ENCODE data around the gene ASB1.

GRCh38 chr2:238453842-238454241, 27.1 kb downstream of the ASB1 start:
- TF ChIP-seq, protein P1, sequence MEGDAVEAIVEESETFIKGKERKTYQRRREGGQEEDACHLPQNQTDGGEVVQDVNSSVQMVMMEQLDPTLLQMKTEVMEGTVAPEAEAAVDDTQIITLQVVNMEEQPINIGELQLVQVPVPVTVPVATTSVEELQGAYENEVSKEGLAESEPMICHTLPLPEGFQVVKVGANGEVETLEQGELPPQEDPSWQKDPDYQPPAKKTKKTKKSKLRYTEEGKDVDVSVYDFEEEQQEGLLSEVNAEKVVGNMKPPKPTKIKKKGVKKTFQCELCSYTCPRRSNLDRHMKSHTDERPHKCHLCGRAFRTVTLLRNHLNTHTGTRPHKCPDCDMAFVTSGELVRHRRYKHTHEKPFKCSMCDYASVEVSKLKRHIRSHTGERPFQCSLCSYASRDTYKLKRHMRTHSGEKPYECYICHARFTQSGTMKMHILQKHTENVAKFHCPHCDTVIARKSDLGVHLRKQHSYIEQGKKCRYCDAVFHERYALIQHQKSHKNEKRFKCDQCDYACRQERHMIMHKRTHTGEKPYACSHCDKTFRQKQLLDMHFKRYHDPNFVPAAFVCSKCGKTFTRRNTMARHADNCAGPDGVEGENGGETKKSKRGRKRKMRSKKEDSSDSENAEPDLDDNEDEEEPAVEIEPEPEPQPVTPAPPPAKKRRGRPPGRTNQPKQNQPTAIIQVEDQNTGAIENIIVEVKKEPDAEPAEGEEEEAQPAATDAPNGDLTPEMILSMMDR (conservative IDR thresholded peaks at IDR 0.05): no peak
- TF ChIP-seq ZFX (IDR thresholded peaks at IDR 0.05): no peak

Data from C4-2B (cell line).